ENCODE measurements around the gene TRUB2. TPM values are rescaled to one million over a fixed set of nuclear protein-coding genes. Genes with fewer than 3 reads are reported as not detected.
A peak's percentile ranks its signal among the peaks of the same experiment; 100 is the strongest.

The TRUB2 gene
- polyA plus RNA-seq, 1 donor (not counting 4 experiments of a cell fraction or from before 2014, with no cell fraction given): 17.2 TPM

- TF ChIP-seq EZH2 (IDR thresholded peaks at IDR 0.05; ENCODE audit: low read length): no peak
- TF ChIP-seq CTCF (optimal IDR thresholded peaks at IDR 0.05 in 1 of 3, IDR thresholded peaks at IDR 0.05 in 1 of 3, conservative IDR thresholded peaks at IDR 0.05 in 1 of 3; ENCODE audit: extremely low read depth in 1 of 3, insufficient read depth in 2 of 3, low read length in 3 of 3): peak; percentile 72 to 83 (median 83)
- peaks cover 7% of the 10 kb centered on the region for H3K79me2 ChIP-seq (ENCODE audit: control insufficient read depth, insufficient read depth, low read length)
- H3K27me3 ChIP-seq (ENCODE audit: control insufficient read depth, extremely low read depth, insufficient read depth, low read length): no peaks in the 10 kb centered on the region
- H3K36me3 ChIP-seq (ENCODE audit: control insufficient read depth in 2 of 2, extremely low read depth in 1 of 2, insufficient read depth in 2 of 2, low read length in 2 of 2): peaks cover 22 to 25% of the 10 kb centered on the region in 2 experiments
- peak overlapping the region; percentile 75 for H3K4me2 ChIP-seq (ENCODE audit: control insufficient read depth, extremely low read depth, insufficient read depth, low read depth, low read length)
- H3K4me3 ChIP-seq (ENCODE audit: control insufficient read depth in 2 of 3, extremely low read depth in 1 of 3, insufficient read depth in 2 of 3, low read depth in 1 of 3, low read length in 3 of 3): peak overlapping the region; percentile 85 to 95 (median 90)
- no peaks in the 10 kb centered on the region for H3K9me1 ChIP-seq (ENCODE audit: control insufficient read depth, extremely low read depth, insufficient read depth, low read length)
- peaks cover 2% of the 10 kb centered on the region for H4K20me1 ChIP-seq (ENCODE audit: control insufficient read depth, extremely low read depth, insufficient read depth, low read length)
- dilution Hi-C loops (cut with MboI; ENCODE audit: extremely low pct_ligation_motif_present, low sequenced_read_pairs): no loop called here
- DNase-seq (ENCODE audit: low read depth, low spot score) (peak; percentile 36), FAIRE-seq (no peak)
- no peaks in the 10 kb centered on the region for H3K9me3 ChIP-seq (ENCODE audit: control insufficient read depth, low read depth, low read length)
- H2AFZ ChIP-seq (ENCODE audit: control insufficient read depth, low read length): peak overlapping the region; percentile 17
- peak overlapping the region; percentile 78 for H3K9ac ChIP-seq (ENCODE audit: control insufficient read depth, extremely low read depth, insufficient read depth, low read length)
- H3K27ac ChIP-seq (ENCODE audit: control insufficient read depth, insufficient read depth, low read length): peak overlapping the region; percentile 11
- no peaks in the 10 kb centered on the region for H3K4me1 ChIP-seq (ENCODE audit: control insufficient read depth, extremely low read depth, insufficient read depth, low read length)
Measured at GRCh38 chr9:128341435-128341849, 19.2 kb upstream of the TRUB2 start.

GRCh38 chr9:128340691-128341434 is 18.6 kb upstream of the TRUB2 start:
- H3K9me3 ChIP-seq (ENCODE audit: control insufficient read depth, low read depth, low read length): no peaks in the 10 kb centered on the region
- H3K27ac ChIP-seq (ENCODE audit: control insufficient read depth, insufficient read depth, low read length): peak overlapping the region; percentile 11
- no peaks in the 10 kb centered on the region for H3K9me1 ChIP-seq (ENCODE audit: control insufficient read depth, extremely low read depth, insufficient read depth, low read length)
- peak overlapping the region; percentile 78 for H3K9ac ChIP-seq (ENCODE audit: control insufficient read depth, extremely low read depth, insufficient read depth, low read length)
- TF ChIP-seq EZH2 (IDR thresholded peaks at IDR 0.05; ENCODE audit: low read length) (no peak), CTCF (optimal IDR thresholded peaks at IDR 0.05 in 1 of 3, IDR thresholded peaks at IDR 0.05 in 1 of 3, conservative IDR thresholded peaks at IDR 0.05 in 1 of 3; ENCODE audit: extremely low read depth in 1 of 3, insufficient read depth in 2 of 3, low read length in 3 of 3) (no peak)
- H2AFZ ChIP-seq (ENCODE audit: control insufficient read depth, low read length): peak overlapping the region; percentile 17
- peaks cover 7% of the 10 kb centered on the region for H3K79me2 ChIP-seq (ENCODE audit: control insufficient read depth, insufficient read depth, low read length)
- H3K36me3 ChIP-seq (ENCODE audit: control insufficient read depth in 2 of 2, extremely low read depth in 1 of 2, insufficient read depth in 2 of 2, low read length in 2 of 2): peaks cover 22 to 25% of the 10 kb centered on the region in 2 experiments
- H3K27me3 ChIP-seq (ENCODE audit: control insufficient read depth, extremely low read depth, insufficient read depth, low read length): no peaks in the 10 kb centered on the region
- H3K4me1 ChIP-seq (ENCODE audit: control insufficient read depth, extremely low read depth, insufficient read depth, low read length): no peaks in the 10 kb centered on the region
- peak overlapping the region; percentile 85 to 95 (median 90) for H3K4me3 ChIP-seq (ENCODE audit: control insufficient read depth in 2 of 3, extremely low read depth in 1 of 3, insufficient read depth in 2 of 3, low read depth in 1 of 3, low read length in 3 of 3)
- H3K4me2 ChIP-seq (ENCODE audit: control insufficient read depth, extremely low read depth, insufficient read depth, low read depth, low read length): peak overlapping the region; percentile 75
- H4K20me1 ChIP-seq (ENCODE audit: control insufficient read depth, extremely low read depth, insufficient read depth, low read length): peaks cover 2% of the 10 kb centered on the region
- DNase-seq (ENCODE audit: low read depth, low spot score) (no peak), FAIRE-seq (no peak)
- dilution Hi-C loops (cut with MboI; ENCODE audit: extremely low pct_ligation_motif_present, low sequenced_read_pairs): no loop called here

Data from keratinocyte (primary cell).